Measurements from ENCODE around the gene DLG5. TPM values are rescaled to one million over a fixed set of nuclear protein-coding genes. Genes with fewer than 3 reads are reported as not detected.

Gene DLG5
- total RNA-seq, 1 donor from 2014 or later = 32.9 TPM

DNA sequence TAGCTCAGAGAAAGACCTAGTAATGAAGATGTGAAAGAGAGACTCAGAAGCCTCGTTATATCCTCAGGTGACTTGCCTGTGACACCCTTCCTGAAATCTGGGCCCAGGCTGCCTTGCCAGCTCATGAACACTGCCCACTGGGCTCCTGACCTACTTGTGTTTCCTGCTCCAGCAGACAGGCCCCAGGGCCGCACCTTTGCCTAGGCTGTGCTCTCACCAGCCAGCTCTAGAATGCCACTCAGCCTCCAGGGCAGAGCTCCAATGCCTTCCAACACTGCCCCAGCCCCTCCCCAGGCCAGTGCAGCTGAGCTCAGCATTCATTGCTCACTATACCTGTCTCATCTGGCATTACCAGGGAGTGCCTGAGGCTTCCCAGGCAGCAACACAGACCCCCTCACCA is 94.3 kb downstream of the DLG5 start:
- intact Hi-C loops (cut with DNase I) = no loop called here
- DNase-seq (ENCODE audit: low spot score in 2 of 2) = no peak
- TF ChIP-seq, protein P1, sequence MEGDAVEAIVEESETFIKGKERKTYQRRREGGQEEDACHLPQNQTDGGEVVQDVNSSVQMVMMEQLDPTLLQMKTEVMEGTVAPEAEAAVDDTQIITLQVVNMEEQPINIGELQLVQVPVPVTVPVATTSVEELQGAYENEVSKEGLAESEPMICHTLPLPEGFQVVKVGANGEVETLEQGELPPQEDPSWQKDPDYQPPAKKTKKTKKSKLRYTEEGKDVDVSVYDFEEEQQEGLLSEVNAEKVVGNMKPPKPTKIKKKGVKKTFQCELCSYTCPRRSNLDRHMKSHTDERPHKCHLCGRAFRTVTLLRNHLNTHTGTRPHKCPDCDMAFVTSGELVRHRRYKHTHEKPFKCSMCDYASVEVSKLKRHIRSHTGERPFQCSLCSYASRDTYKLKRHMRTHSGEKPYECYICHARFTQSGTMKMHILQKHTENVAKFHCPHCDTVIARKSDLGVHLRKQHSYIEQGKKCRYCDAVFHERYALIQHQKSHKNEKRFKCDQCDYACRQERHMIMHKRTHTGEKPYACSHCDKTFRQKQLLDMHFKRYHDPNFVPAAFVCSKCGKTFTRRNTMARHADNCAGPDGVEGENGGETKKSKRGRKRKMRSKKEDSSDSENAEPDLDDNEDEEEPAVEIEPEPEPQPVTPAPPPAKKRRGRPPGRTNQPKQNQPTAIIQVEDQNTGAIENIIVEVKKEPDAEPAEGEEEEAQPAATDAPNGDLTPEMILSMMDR (IDR thresholded peaks at IDR 0.05) = no peak
- Histone ChIP-seq H3K27me3 (no peaks in the 10 kb centered on the region), H3K4me3 (no peak overlapping the region), H3K9me3 (no peaks in the 10 kb centered on the region), H3K36me3 (peaks cover 64 to 68% of the 10 kb centered on the region in 2 donors), H3K4me1 (no peaks in the 10 kb centered on the region), H3K27ac (no peak overlapping the region)

DNA sequence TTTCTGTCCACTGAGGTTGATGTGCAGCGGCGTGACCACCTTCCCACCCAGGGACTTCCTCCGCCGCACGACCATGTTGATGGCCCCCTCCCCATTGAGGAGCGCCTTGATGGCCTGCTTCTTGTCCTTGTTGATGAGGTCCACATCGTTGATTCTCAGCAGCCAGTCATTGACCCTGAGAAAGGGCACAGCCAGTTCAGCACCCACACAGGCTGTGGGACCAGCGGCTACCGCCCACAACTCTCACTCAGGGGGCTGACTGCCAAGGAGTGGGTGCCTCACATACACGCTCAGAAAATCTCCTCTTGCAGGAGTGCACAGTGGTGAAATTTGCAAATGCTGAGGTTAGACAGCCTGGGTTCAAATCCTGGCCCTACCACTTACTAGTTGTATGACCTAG is 97.2 kb downstream of the DLG5 start:
- no peaks in the 10 kb centered on the region for H3K4me1 ChIP-seq
- intact Hi-C loops (cut with DNase I) = no loop called here
- DNase-seq (ENCODE audit: low spot score in 2 of 2) = no peak
- H3K9me3 ChIP-seq = no peaks in the 10 kb centered on the region
- TF ChIP-seq, protein P1 (IDR thresholded peaks at IDR 0.05) = no peak
- H3K27ac ChIP-seq = no peak overlapping the region
- H3K36me3 ChIP-seq = peaks cover 65 to 69% of the 10 kb centered on the region in 2 donors
- no peak overlapping the region for H3K4me3 ChIP-seq
- no peaks in the 10 kb centered on the region for H3K27me3 ChIP-seq

GRCh38 chr10:77828377-77828776 is 98.2 kb downstream of the DLG5 start:
- intact Hi-C loops (cut with DNase I) = no loop called here
- no peak overlapping the region for H3K27ac ChIP-seq

DNA sequence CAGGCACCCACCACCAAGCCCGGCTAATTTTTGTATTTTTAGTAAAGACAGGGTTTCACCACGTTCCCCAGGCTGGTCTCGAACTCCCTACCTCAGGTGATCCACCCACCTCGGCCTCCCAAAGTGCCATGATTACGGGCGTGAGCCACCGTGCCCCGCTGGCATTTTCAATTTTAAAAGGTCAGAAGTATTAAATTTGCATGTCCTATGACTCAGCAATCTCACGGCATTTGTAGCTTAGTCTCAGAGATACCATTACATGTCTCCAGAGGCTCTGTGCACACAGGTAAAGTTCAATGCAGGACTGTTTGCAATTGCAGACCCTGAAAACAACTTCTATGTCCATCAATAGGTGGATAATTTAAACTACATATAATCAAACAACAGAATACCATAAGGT is 99.2 kb downstream of the DLG5 start:
- no peak overlapping the region for H3K4me3 ChIP-seq
- H3K4me1 ChIP-seq = no peaks in the 10 kb centered on the region
- H3K36me3 ChIP-seq = peaks cover 56 to 59% of the 10 kb centered on the region in 2 donors
- TF ChIP-seq, protein P1 (IDR thresholded peaks at IDR 0.05) = no peak
- H3K27me3 ChIP-seq = no peaks in the 10 kb centered on the region
- H3K9me3 ChIP-seq = no peaks in the 10 kb centered on the region
- intact Hi-C loops (cut with DNase I) = no loop called here
- no peak for DNase-seq (ENCODE audit: low spot score in 2 of 2)
- no peak overlapping the region for H3K27ac ChIP-seq

More at GRCh38 chr10:77828377-77828776, 98.2 kb downstream of the DLG5 start:
- peaks cover 62 to 68% of the 10 kb centered on the region in 2 donors for H3K36me3 ChIP-seq
- no peaks in the 10 kb centered on the region for H3K4me1 ChIP-seq
- H3K4me3 ChIP-seq = no peak overlapping the region
- H3K9me3 ChIP-seq = no peaks in the 10 kb centered on the region
- no peaks in the 10 kb centered on the region for H3K27me3 ChIP-seq
- no peak for DNase-seq (ENCODE audit: low spot score in 2 of 2)
- TF ChIP-seq, protein P1 (IDR thresholded peaks at IDR 0.05) = no peak

DNA sequence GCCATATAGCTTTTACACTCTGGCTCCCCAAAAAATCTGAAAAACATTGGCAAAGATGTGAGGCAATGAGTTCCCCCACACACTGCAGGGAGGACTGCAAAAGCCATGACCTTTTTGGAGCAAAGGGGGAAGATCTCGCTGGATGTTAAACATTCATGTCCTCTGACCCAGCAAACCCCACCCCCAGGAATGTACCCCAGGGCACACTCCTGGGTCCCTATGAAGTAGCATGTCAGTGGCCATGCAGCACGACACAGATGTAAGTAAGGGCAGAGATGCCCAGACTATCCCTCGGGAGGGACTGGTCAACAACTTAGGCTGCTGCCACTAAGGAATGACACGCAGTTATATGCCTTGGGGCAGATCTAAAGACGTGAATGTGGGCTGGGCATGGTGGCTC is 100.6 kb downstream of the DLG5 start:
- intact Hi-C loops (cut with DNase I) = no loop called here
- TF ChIP-seq, protein P1 (IDR thresholded peaks at IDR 0.05) = no peak
- Histone ChIP-seq H3K4me3 (no peak overlapping the region), H3K27me3 (no peaks in the 10 kb centered on the region), H3K36me3 (peaks cover 68% of the 10 kb centered on the region in 2 donors), H3K9me3 (no peaks in the 10 kb centered on the region), H3K27ac (no peak overlapping the region), H3K4me1 (no peaks in the 10 kb centered on the region)
- no peak for DNase-seq (ENCODE audit: low spot score in 2 of 2)

DNA sequence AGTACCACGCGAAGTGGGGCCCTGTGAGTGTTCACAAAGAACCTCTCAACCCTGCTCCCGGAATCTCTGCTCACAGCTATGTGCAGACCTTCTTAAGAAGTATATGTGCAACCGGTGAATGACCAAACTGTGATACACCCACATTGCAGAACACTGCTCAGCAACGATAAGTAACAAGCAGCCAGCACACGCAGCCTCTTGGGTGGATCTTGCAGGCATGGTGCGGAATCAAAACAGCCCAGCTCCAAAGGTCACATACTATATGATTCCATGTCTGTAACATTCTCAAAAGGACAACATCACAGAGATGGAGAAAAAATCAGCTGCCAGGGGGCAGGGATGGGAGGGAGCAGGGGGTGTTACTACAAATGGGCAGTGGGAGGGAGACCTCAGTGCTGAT is 101.6 kb downstream of the DLG5 start:
- no peak overlapping the region for H3K27ac ChIP-seq
- H3K9me3 ChIP-seq = no peaks in the 10 kb centered on the region
- no peak overlapping the region for H3K4me3 ChIP-seq
- TF ChIP-seq, protein P1 (IDR thresholded peaks at IDR 0.05) = no peak
- no peaks in the 10 kb centered on the region for H3K4me1 ChIP-seq
- peaks cover 67 to 70% of the 10 kb centered on the region in 2 donors for H3K36me3 ChIP-seq
- H3K27me3 ChIP-seq = no peaks in the 10 kb centered on the region
- intact Hi-C loops (cut with DNase I) = no loop called here
- no peak for DNase-seq (ENCODE audit: low spot score in 2 of 2)
